GM18873 (cell line): ENCODE results near the gene RASD2.

Experiments used
- ATAC-seq: cut with Tn5 transposase; IDR thresholded peaks from one replicate; pipeline ENCODE4 v1.9.1; 2021; ENCODE audit warnings: mild to moderate bottlenecking, moderate library complexity, moderate number of reproducible peaks; ENCODE audit not compliant: unreplicated experiment, low FRiP score

Gene RASD2

GRCh38 chr22:35539487-35539886, 1.1 kb upstream of the RASD2 start:
- ATAC-seq = no peak

GRCh38 chr22:35539910-35540594, 579 bp upstream of the RASD2 start:
- no peak for ATAC-seq

- no peak for ATAC-seq
Observed at GRCh38 chr22:35541254-35541748, 670 bp downstream of the RASD2 start.

- ATAC-seq = no peak
Observed at GRCh38 chr22:35542157-35542938, 1.7 kb downstream of the RASD2 start.

GRCh38 chr22:35542939-35543516, 2.4 kb downstream of the RASD2 start:
- ATAC-seq = no peak

- ATAC-seq = no peak
Observed at GRCh38 chr22:35543702-35544101, 3.1 kb downstream of the RASD2 start.

- no peak for ATAC-seq
Observed at GRCh38 chr22:35544189-35544588, 3.6 kb downstream of the RASD2 start.

- no peak for ATAC-seq
Observed at GRCh38 chr22:35544827-35545226, 4.2 kb downstream of the RASD2 start.

GRCh38 chr22:35546886-35547285, 6.3 kb downstream of the RASD2 start:
- ATAC-seq = no peak

GRCh38 chr22:35547987-35548721, 7.5 kb downstream of the RASD2 start:
- ATAC-seq = no peak

GRCh38 chr22:35548722-35549112, 8.1 kb downstream of the RASD2 start:
- no peak for ATAC-seq

GRCh38 chr22:35549328-35549727, 8.7 kb downstream of the RASD2 start:
- ATAC-seq = no peak

- no peak for ATAC-seq
Observed at GRCh38 chr22:35551549-35552177, 11.0 kb downstream of the RASD2 start.

GRCh38 chr22:35552196-35552842, 11.7 kb downstream of the RASD2 start:
- no peak for ATAC-seq

- no peak for ATAC-seq
Observed at GRCh38 chr22:35552846-35553245, 12.2 kb downstream of the RASD2 start.

- ATAC-seq = no peak
Observed at GRCh38 chr22:35553341-35553740, 12.7 kb downstream of the RASD2 start.

- no peak for ATAC-seq
Observed at GRCh38 chr22:35554297-35554845, 13.7 kb downstream of the RASD2 start.

GRCh38 chr22:35555483-35555890, 14.9 kb downstream of the RASD2 start:
- no peak for ATAC-seq

GRCh38 chr22:35555946-35556547, 15.4 kb downstream of the RASD2 start:
- ATAC-seq = no peak
